ENCODE measurements around the gene NPRL2.

The NPRL2 gene

DNA sequence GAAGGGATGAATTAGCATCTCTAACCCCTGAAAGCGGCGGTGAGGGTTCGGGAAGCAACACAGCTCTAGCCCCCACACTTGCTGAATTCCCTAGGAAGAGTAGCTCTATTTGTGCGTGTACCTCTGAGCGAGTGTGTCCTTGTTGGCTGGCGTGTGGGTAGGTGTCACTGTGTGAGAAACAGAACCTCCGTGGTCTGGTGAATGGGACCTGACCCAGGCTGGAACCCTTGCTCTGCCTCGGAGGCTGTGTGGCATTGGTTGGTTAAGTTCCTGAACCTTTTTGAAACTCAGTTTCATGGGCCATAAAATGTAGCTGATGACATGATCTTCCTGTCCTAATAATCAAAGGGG lies 9.2 kb upstream of the NPRL2 start:
- H3K4me3 ChIP-seq (ENCODE audit: low read length), result peak overlapping the region; percentile 44
- H3K23ac ChIP-seq (ENCODE audit: low read length), result no peak overlapping the region
- no peak overlapping the region for H2BK120ac ChIP-seq (ENCODE audit: low read depth, low read length)
- H2BK5ac ChIP-seq (ENCODE audit: low read length), result no peak overlapping the region
- H3K9ac ChIP-seq (ENCODE audit: low read length), result peak overlapping the region; percentile 44
- peak overlapping the region; percentile 77 for H3K56ac ChIP-seq (ENCODE audit: low read length)
- H3K18ac ChIP-seq (ENCODE audit: low read length), result no peak overlapping the region
- no peak overlapping the region for H3K4ac ChIP-seq (ENCODE audit: low read depth, low read length)
- no peak overlapping the region for H3K27ac ChIP-seq (ENCODE audit: low read depth, low read length)
- no peak for DNase-seq
- no peaks in the 10 kb centered on the region for H3K27me3 ChIP-seq (ENCODE audit: insufficient read depth, low read length, poor library complexity)
- peak overlapping the region; percentile 21 for H4K5ac ChIP-seq (ENCODE audit: low read length)
- peaks cover 17% of the 10 kb centered on the region for H3K79me2 ChIP-seq (ENCODE audit: control insufficient read depth, insufficient read depth, low read length)
- H3K4me1 ChIP-seq (ENCODE audit: control insufficient read depth, low read depth, low read length), result peaks cover 18% of the 10 kb centered on the region
- H2BK15ac ChIP-seq (replicated peaks; ENCODE audit: low read depth), result no peak overlapping the region
- WGBS (ENCODE audit: extremely low coverage, insufficient coverage, low lambda C conversion rate), result no CpG with 5 or more reads among the region's 8 CpGs
- no peak overlapping the region for H2AK5ac ChIP-seq (ENCODE audit: low read length)
- H3K4me2 ChIP-seq (ENCODE audit: low read length), result peak overlapping the region; percentile 92
- no peak overlapping the region for H4K8ac ChIP-seq (ENCODE audit: low read depth, low read length)
- H3K36me3 ChIP-seq (ENCODE audit: control insufficient read depth, insufficient read depth, low read length), result peaks cover 3% of the 10 kb centered on the region
- peaks cover 28% of the 10 kb centered on the region for H3K79me1 ChIP-seq (ENCODE audit: low read length)

- peak within 1 kb of the TSS; percentile 73 for H2BK5ac ChIP-seq (ENCODE audit: low read length)
- H4K8ac ChIP-seq (ENCODE audit: low read depth, low read length), result no peak within 1 kb of the TSS
- H3K56ac ChIP-seq (ENCODE audit: low read length), result peak within 1 kb of the TSS; percentile 100
- H3K23ac ChIP-seq (ENCODE audit: low read length), result peak within 1 kb of the TSS; percentile 89
- H2AK5ac ChIP-seq (ENCODE audit: low read length), result no peak within 1 kb of the TSS
- H3K36me3 ChIP-seq (ENCODE audit: control insufficient read depth, insufficient read depth, low read length), result peaks cover 3% of the 10 kb centered on the region
- peak; percentile 99 for DNase-seq
- no peaks in the 10 kb centered on the region for H3K27me3 ChIP-seq (ENCODE audit: insufficient read depth, low read length, poor library complexity)
- peak within 1 kb of the TSS; percentile 87 for H3K4me3 ChIP-seq (ENCODE audit: low read length)
- no peak within 1 kb of the TSS for H3K18ac ChIP-seq (ENCODE audit: low read length)
- H3K4ac ChIP-seq (ENCODE audit: low read depth, low read length), result peak within 1 kb of the TSS; percentile 25
- peak within 1 kb of the TSS; percentile 21 for H4K5ac ChIP-seq (ENCODE audit: low read length)
- H3K4me1 ChIP-seq (ENCODE audit: control insufficient read depth, low read depth, low read length), result peaks cover 18% of the 10 kb centered on the region
- H3K27ac ChIP-seq (ENCODE audit: low read depth, low read length), result no peak within 1 kb of the TSS
- peak within 1 kb of the TSS; percentile 97 for H3K9ac ChIP-seq (ENCODE audit: low read length)
- peak within 1 kb of the TSS; percentile 92 for H3K4me2 ChIP-seq (ENCODE audit: low read length)
- peaks cover 17% of the 10 kb centered on the region for H3K79me2 ChIP-seq (ENCODE audit: control insufficient read depth, insufficient read depth, low read length)
- peaks cover 28% of the 10 kb centered on the region for H3K79me1 ChIP-seq (ENCODE audit: low read length)
- no peak within 1 kb of the TSS for H2BK15ac ChIP-seq (replicated peaks; ENCODE audit: low read depth)
- no CpG with 5 or more reads among the region's 64 CpGs for WGBS (ENCODE audit: extremely low coverage, insufficient coverage, low lambda C conversion rate)
- H2BK120ac ChIP-seq (ENCODE audit: low read depth, low read length), result no peak within 1 kb of the TSS
These were observed 8.6 kb upstream of the NPRL2 start, which contains the start of gene TMEM115 for GRCh38 chr3:50358911-50359759. TSS of gene TMEM115 (minus strand) at chr3:50359521. CDS start at chr3:50359063, 458 bp downstream.

GRCh38 chr3:50358355-50358910 lies 7.9 kb upstream of the NPRL2 start:
- Histone ChIP-seq H3K56ac (ENCODE audit: low read length) (peak overlapping the region; percentile 100), H3K79me1 (ENCODE audit: low read length) (peaks cover 28% of the 10 kb centered on the region), H4K5ac (ENCODE audit: low read length) (no peak overlapping the region), H3K4me3 (ENCODE audit: low read length) (peak overlapping the region; percentile 87), H3K79me2 (ENCODE audit: control insufficient read depth, insufficient read depth, low read length) (peaks cover 17% of the 10 kb centered on the region), H2BK5ac (ENCODE audit: low read length) (no peak overlapping the region), H2BK120ac (ENCODE audit: low read depth, low read length) (no peak overlapping the region), H3K23ac (ENCODE audit: low read length) (peak overlapping the region; percentile 24), H3K27ac (ENCODE audit: low read depth, low read length) (no peak overlapping the region), H3K4ac (ENCODE audit: low read depth, low read length) (no peak overlapping the region), H3K9ac (ENCODE audit: low read length) (peak overlapping the region; percentile 97), H2AK5ac (ENCODE audit: low read length) (no peak overlapping the region), H3K4me1 (ENCODE audit: control insufficient read depth, low read depth, low read length) (peaks cover 18% of the 10 kb centered on the region), H3K4me2 (ENCODE audit: low read length) (peak overlapping the region; percentile 77), H3K18ac (ENCODE audit: low read length) (no peak overlapping the region), H4K8ac (ENCODE audit: low read depth, low read length) (no peak overlapping the region), H3K36me3 (ENCODE audit: control insufficient read depth, insufficient read depth, low read length) (peaks cover 3% of the 10 kb centered on the region), H2BK15ac (replicated peaks; ENCODE audit: low read depth) (no peak overlapping the region), H3K27me3 (ENCODE audit: insufficient read depth, low read length, poor library complexity) (no peaks in the 10 kb centered on the region)
- no peak for DNase-seq
- no CpG with 5 or more reads among the region's 24 CpGs for WGBS (ENCODE audit: extremely low coverage, insufficient coverage, low lambda C conversion rate)

DNA sequence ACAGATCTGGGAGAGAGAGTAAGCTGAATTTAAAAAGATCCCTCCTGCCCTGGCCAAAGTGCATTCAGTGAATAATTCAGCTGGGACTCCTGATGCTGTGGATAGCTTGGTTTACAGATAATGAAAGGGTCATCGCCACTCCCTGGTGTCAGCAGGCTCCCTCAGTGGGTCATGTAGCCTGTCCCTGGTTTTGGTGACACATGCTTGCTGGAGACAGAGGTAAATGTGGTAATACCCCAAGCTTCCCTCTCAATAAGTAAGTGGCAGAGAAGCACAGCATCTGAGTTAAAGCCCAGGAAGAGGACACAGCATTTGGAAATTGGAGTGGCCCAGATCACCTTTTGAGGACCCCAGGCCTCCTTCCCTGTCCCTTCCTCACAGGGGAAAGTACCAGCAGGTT lies 6.9 kb upstream of the NPRL2 start:
- Histone ChIP-seq H4K8ac (ENCODE audit: low read depth, low read length) (no peak overlapping the region), H3K36me3 (ENCODE audit: control insufficient read depth, insufficient read depth, low read length) (peaks cover 3% of the 10 kb centered on the region), H3K79me1 (ENCODE audit: low read length) (peaks cover 28% of the 10 kb centered on the region), H3K27me3 (ENCODE audit: insufficient read depth, low read length, poor library complexity) (no peaks in the 10 kb centered on the region), H3K4me1 (ENCODE audit: control insufficient read depth, low read depth, low read length) (peaks cover 18% of the 10 kb centered on the region), H3K79me2 (ENCODE audit: control insufficient read depth, insufficient read depth, low read length) (peaks cover 17% of the 10 kb centered on the region), H3K9ac (ENCODE audit: low read length) (peak overlapping the region; percentile 97), H3K56ac (ENCODE audit: low read length) (peak overlapping the region; percentile 12), H3K18ac (ENCODE audit: low read length) (no peak overlapping the region), H2BK120ac (ENCODE audit: low read depth, low read length) (no peak overlapping the region), H3K4ac (ENCODE audit: low read depth, low read length) (no peak overlapping the region), H3K27ac (ENCODE audit: low read depth, low read length) (no peak overlapping the region), H2BK15ac (replicated peaks; ENCODE audit: low read depth) (no peak overlapping the region), H4K5ac (ENCODE audit: low read length) (no peak overlapping the region), H3K23ac (ENCODE audit: low read length) (no peak overlapping the region), H3K4me3 (ENCODE audit: low read length) (no peak overlapping the region), H2BK5ac (ENCODE audit: low read length) (no peak overlapping the region), H2AK5ac (ENCODE audit: low read length) (no peak overlapping the region), H3K4me2 (ENCODE audit: low read length) (peak overlapping the region; percentile 77)
- DNase-seq, result no peak
- no CpG with 5 or more reads among the region's 1 CpG for WGBS (ENCODE audit: extremely low coverage, insufficient coverage, low lambda C conversion rate)

DNA sequence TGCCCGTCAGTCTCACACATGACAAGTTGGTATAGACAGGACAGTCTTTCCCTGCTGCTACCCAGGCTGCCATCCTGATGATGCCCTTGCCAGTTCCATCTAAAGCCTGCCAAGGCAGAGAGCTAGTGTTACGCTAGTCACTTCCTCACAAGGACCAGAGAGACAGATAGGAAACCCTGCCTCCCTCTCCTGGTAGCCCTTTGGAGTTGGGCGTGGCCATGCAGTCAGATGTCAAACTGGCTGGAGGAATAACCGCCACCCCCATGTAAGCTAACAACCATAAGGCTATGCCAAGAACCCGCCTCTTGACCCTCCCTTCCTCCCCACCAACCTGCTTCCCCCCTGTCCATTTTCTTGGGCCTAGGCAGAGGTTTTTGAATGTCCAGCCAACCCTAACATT lies 6.0 kb upstream of the NPRL2 start:
- Histone ChIP-seq H3K23ac (ENCODE audit: low read length) (no peak overlapping the region), H3K56ac (ENCODE audit: low read length) (no peak overlapping the region), H3K36me3 (ENCODE audit: control insufficient read depth, insufficient read depth, low read length) (peaks cover 3% of the 10 kb centered on the region), H3K27me3 (ENCODE audit: insufficient read depth, low read length, poor library complexity) (no peaks in the 10 kb centered on the region), H4K8ac (ENCODE audit: low read depth, low read length) (no peak overlapping the region), H2AK5ac (ENCODE audit: low read length) (no peak overlapping the region), H4K5ac (ENCODE audit: low read length) (no peak overlapping the region), H3K9ac (ENCODE audit: low read length) (peak overlapping the region; percentile 97), H3K4me1 (ENCODE audit: control insufficient read depth, low read depth, low read length) (peaks cover 18% of the 10 kb centered on the region), H3K4me2 (ENCODE audit: low read length) (no peak overlapping the region), H3K27ac (ENCODE audit: low read depth, low read length) (no peak overlapping the region), H2BK5ac (ENCODE audit: low read length) (no peak overlapping the region), H3K4ac (ENCODE audit: low read depth, low read length) (no peak overlapping the region), H3K18ac (ENCODE audit: low read length) (no peak overlapping the region), H2BK120ac (ENCODE audit: low read depth, low read length) (no peak overlapping the region), H3K79me1 (ENCODE audit: low read length) (peaks cover 28% of the 10 kb centered on the region), H2BK15ac (replicated peaks; ENCODE audit: low read depth) (no peak overlapping the region), H3K79me2 (ENCODE audit: control insufficient read depth, insufficient read depth, low read length) (peaks cover 17% of the 10 kb centered on the region), H3K4me3 (ENCODE audit: low read length) (no peak overlapping the region)
- no peak for DNase-seq
- no CpG with 5 or more reads among the region's 5 CpGs for WGBS (ENCODE audit: extremely low coverage, insufficient coverage, low lambda C conversion rate)

Measured in mesendoderm (in vitro differentiated cells).